Neural cell (in vitro differentiated cells): ENCODE measurements around the gene CELSR1.

Source experiments
- CTCF ChIP-seq: fragments of 450-650 bp; IDR thresholded peaks from 2 replicates; pipeline ENCODE4 v1.5.1; 2014; ENCODE audit warnings: antibody characterized with exemption, mild to moderate bottlenecking, moderate library complexity; ENCODE audit not compliant: poor library complexity, severe bottlenecking
- POLR2AphosphoS5 ChIP-seq: IDR thresholded peaks from 2 replicates; pipeline ENCODE4 v1.6.1; 2012

- no peak for TF ChIP-seq POLR2AphosphoS5
- no peak for TF ChIP-seq CTCF
Observed at GRCh38 chr22:46353483-46354105, 183.8 kb downstream of the CELSR1 start.
